ENCODE results near the gene ERBB4. TPM values are rescaled to one million over a fixed set of nuclear protein-coding genes. Genes with fewer than 3 reads are reported as not detected.

ERBB4 gene
- total and polyA plus RNA-seq, 10 of the 15 experiments (the other 5 are each of a cell fraction or from before 2014, with no cell fraction given): under 0.01 to 0.23 (median 0.01) TPM; not detected in 4

DNA sequence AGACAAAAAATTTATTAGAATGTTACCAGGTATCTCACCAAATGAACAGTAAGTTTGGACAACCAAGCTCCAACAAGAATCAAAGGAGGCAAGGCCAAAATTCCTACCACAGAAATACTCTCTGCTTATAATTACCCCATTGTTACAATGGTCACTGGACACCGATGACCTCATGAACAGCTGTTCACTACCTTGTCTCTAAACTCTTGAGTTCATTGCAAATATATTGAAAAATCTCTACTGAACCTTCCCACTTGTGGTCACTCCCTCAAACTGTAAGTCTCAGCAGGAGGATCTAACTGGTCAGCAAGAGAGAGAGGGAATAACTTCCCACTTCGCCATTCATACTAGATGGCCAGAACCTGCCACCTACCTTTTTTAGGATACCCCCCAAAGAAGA is 50.0 kb downstream of the ERBB4 start:
- ATAC-seq (no peak), FAIRE-seq (no peak), DNase-seq (ENCODE audit: low read depth, low spot score) (no peak)
- Histone ChIP-seq H3K4me3 (no peak overlapping the region), H3K9ac (ENCODE audit: control insufficient read depth, insufficient read depth, low read length) (no peak overlapping the region), H3K27ac (ENCODE audit: control insufficient read depth, insufficient read depth) (no peak overlapping the region), H4K20me1 (ENCODE audit: control insufficient read depth, insufficient read depth) (no peaks in the 10 kb centered on the region), H3K4me2 (ENCODE audit: control insufficient read depth, insufficient read depth) (no peak overlapping the region), H3K79me2 (ENCODE audit: control insufficient read depth, insufficient read depth, low read length) (no peaks in the 10 kb centered on the region), H2AFZ (ENCODE audit: control insufficient read depth, low read depth, low read length) (no peak overlapping the region), H3K9me3 (replicated peaks; ENCODE audit: control insufficient read depth, insufficient read depth, low read length) (no peaks in the 10 kb centered on the region), H3K36me3 (ENCODE audit: control insufficient read depth in 2 of 2, insufficient read depth in 2 of 2, low read length in 1 of 2) (no peaks in the 10 kb centered on the region), H3K4me1 (ENCODE audit: control insufficient read depth, insufficient read depth, low read length) (no peaks in the 10 kb centered on the region), H3K27me3 (replicated peaks in 1 of 2; ENCODE audit: control insufficient read depth in 2 of 2, insufficient read depth in 2 of 2, low read length in 1 of 2) (no peaks in the 10 kb centered on the region)
- ChIA-PET SMC1A (ENCODE audit: uncharacterized antibody, unreplicated experiment) (interaction anchor here (1.7 to 2.4 kb wide), 3 partner anchors 10 to 40 kb away, joined by 4 to 6 read pairs (median 6); no protein-coding TSS in a partner anchor), CTCF (interaction anchor here (0.6 kb wide), 1 partner anchor 1698 kb away, joined by 3 read pairs; no protein-coding TSS in a partner anchor), POLR2A (no interaction called here), RAD21 (ENCODE audit: unreplicated experiment) (no interaction called here)
- 25% methylated on average over 2 of the region's 2 CpGs for WGBS (ENCODE audit: insufficient coverage, insufficient replicate concordance, low lambda C conversion rate, missing lambda C conversion rate)
- intact Hi-C loops (cut with micrococcal nuclease; ENCODE audit: unreplicated experiment) (no loop called here), in situ Hi-C loops (cut with MboI) (no loop called here)
- no TSS peak for BruUV-seq (replicated peaks)
- TF ChIP-seq SIN3A (IDR thresholded peaks at IDR 0.05; ENCODE audit: low read depth, low read length): no peak
- TF ChIP-seq NBN (IDR thresholded peaks at IDR 0.05): no peak
- TF ChIP-seq, protein P1, sequence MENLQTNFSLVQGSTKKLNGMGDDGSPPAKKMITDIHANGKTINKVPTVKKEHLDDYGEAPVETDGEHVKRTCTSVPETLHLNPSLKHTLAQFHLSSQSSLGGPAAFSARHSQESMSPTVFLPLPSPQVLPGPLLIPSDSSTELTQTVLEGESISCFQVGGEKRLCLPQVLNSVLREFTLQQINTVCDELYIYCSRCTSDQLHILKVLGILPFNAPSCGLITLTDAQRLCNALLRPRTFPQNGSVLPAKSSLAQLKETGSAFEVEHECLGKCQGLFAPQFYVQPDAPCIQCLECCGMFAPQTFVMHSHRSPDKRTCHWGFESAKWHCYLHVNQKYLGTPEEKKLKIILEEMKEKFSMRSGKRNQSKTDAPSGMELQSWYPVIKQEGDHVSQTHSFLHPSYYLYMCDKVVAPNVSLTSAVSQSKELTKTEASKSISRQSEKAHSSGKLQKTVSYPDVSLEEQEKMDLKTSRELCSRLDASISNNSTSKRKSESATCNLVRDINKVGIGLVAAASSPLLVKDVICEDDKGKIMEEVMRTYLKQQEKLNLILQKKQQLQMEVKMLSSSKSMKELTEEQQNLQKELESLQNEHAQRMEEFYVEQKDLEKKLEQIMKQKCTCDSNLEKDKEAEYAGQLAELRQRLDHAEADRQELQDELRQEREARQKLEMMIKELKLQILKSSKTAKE (IDR thresholded peaks at IDR 0.05; ENCODE audit: low read depth, poor library complexity, severe bottlenecking): no peak
- TF ChIP-seq, protein P2, sequence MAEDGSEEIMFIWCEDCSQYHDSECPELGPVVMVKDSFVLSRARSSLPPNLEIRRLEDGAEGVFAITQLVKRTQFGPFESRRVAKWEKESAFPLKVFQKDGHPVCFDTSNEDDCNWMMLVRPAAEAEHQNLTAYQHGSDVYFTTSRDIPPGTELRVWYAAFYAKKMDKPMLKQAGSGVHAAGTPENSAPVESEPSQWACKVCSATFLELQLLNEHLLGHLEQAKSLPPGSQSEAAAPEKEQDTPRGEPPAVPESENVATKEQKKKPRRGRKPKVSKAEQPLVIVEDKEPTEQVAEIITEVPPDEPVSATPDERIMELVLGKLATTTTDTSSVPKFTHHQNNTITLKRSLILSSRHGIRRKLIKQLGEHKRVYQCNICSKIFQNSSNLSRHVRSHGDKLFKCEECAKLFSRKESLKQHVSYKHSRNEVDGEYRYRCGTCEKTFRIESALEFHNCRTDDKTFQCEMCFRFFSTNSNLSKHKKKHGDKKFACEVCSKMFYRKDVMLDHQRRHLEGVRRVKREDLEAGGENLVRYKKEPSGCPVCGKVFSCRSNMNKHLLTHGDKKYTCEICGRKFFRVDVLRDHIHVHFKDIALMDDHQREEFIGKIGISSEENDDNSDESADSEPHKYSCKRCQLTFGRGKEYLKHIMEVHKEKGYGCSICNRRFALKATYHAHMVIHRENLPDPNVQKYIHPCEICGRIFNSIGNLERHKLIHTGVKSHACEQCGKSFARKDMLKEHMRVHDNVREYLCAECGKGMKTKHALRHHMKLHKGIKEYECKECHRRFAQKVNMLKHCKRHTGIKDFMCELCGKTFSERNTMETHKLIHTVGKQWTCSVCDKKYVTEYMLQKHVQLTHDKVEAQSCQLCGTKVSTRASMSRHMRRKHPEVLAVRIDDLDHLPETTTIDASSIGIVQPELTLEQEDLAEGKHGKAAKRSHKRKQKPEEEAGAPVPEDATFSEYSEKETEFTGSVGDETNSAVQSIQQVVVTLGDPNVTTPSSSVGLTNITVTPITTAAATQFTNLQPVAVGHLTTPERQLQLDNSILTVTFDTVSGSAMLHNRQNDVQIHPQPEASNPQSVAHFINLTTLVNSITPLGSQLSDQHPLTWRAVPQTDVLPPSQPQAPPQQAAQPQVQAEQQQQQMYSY (CRISPR knock-in tag; IDR thresholded peaks at IDR 0.05): no peak
- TF ChIP-seq, protein P3, sequence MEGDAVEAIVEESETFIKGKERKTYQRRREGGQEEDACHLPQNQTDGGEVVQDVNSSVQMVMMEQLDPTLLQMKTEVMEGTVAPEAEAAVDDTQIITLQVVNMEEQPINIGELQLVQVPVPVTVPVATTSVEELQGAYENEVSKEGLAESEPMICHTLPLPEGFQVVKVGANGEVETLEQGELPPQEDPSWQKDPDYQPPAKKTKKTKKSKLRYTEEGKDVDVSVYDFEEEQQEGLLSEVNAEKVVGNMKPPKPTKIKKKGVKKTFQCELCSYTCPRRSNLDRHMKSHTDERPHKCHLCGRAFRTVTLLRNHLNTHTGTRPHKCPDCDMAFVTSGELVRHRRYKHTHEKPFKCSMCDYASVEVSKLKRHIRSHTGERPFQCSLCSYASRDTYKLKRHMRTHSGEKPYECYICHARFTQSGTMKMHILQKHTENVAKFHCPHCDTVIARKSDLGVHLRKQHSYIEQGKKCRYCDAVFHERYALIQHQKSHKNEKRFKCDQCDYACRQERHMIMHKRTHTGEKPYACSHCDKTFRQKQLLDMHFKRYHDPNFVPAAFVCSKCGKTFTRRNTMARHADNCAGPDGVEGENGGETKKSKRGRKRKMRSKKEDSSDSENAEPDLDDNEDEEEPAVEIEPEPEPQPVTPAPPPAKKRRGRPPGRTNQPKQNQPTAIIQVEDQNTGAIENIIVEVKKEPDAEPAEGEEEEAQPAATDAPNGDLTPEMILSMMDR (IDR thresholded peaks at IDR 0.05 in 2 of 3, conservative IDR thresholded peaks at IDR 0.05 in 1 of 3; ENCODE audit: control insufficient read depth in 2 of 3, extremely low read depth in 1 of 3, insufficient read depth in 1 of 3, low read depth in 3 of 3, low read length in 3 of 3): no peak
- TF ChIP-seq, protein P4, sequence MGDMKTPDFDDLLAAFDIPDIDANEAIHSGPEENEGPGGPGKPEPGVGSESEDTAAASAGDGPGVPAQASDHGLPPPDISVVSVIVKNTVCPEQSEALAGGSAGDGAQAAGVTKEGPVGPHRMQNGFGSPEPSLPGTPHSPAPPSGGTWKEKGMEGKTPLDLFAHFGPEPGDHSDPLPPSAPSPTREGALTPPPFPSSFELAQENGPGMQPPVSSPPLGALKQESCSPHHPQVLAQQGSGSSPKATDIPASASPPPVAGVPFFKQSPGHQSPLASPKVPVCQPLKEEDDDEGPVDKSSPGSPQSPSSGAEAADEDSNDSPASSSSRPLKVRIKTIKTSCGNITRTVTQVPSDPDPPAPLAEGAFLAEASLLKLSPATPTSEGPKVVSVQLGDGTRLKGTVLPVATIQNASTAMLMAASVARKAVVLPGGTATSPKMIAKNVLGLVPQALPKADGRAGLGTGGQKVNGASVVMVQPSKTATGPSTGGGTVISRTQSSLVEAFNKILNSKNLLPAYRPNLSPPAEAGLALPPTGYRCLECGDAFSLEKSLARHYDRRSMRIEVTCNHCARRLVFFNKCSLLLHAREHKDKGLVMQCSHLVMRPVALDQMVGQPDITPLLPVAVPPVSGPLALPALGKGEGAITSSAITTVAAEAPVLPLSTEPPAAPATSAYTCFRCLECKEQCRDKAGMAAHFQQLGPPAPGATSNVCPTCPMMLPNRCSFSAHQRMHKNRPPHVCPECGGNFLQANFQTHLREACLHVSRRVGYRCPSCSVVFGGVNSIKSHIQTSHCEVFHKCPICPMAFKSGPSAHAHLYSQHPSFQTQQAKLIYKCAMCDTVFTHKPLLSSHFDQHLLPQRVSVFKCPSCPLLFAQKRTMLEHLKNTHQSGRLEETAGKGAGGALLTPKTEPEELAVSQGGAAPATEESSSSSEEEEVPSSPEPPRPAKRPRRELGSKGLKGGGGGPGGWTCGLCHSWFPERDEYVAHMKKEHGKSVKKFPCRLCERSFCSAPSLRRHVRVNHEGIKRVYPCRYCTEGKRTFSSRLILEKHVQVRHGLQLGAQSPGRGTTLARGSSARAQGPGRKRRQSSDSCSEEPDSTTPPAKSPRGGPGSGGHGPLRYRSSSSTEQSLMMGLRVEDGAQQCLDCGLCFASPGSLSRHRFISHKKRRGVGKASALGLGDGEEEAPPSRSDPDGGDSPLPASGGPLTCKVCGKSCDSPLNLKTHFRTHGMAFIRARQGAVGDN (IDR thresholded peaks at IDR 0.05): no peak
- no peak for TF ChIP-seq MTA2 (IDR thresholded peaks at IDR 0.05; ENCODE audit: low read depth)
- TF ChIP-seq, protein P5, sequence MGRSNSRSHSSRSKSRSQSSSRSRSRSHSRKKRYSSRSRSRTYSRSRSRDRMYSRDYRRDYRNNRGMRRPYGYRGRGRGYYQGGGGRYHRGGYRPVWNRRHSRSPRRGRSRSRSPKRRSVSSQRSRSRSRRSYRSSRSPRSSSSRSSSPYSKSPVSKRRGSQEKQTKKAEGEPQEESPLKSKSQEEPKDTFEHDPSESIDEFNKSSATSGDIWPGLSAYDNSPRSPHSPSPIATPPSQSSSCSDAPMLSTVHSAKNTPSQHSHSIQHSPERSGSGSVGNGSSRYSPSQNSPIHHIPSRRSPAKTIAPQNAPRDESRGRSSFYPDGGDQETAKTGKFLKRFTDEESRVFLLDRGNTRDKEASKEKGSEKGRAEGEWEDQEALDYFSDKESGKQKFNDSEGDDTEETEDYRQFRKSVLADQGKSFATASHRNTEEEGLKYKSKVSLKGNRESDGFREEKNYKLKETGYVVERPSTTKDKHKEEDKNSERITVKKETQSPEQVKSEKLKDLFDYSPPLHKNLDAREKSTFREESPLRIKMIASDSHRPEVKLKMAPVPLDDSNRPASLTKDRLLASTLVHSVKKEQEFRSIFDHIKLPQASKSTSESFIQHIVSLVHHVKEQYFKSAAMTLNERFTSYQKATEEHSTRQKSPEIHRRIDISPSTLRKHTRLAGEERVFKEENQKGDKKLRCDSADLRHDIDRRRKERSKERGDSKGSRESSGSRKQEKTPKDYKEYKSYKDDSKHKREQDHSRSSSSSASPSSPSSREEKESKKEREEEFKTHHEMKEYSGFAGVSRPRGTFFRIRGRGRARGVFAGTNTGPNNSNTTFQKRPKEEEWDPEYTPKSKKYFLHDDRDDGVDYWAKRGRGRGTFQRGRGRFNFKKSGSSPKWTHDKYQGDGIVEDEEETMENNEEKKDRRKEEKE (IDR thresholded peaks at IDR 0.05): no peak
